Activated naive CD8-positive, alpha-beta T cell treated with anti-CD3 and anti-CD28 coated beads, Interleukin-2, amount 10 ng/mL, durations not matched to agents 7 days and 5 days (primary cell): ENCODE results near the gene PPARD. TPM values are rescaled to one million over a fixed set of nuclear protein-coding genes. Genes with fewer than 3 reads are reported as not detected.
A peak's percentile ranks its signal among the peaks of the same experiment; 100 is the strongest.
"Not testable (repeated sequence)": the region's sequence is repeated elsewhere in the genome, so short reads cannot be mapped to it uniquely, and the experiment has no call there.

ENCODE experiments used
- ATAC-seq: fragments of 150-1000 bp; cut with Tn5 transposase; one replicate; pipeline ENCODE4 v1.10.0; 2021; ENCODE audit warnings: low read depth, moderate library complexity
- POLR2A ChIA-PET: fragments of 350-600 bp; sonication (Branson Sonifier 250); formaldehyde crosslinking; loops from one replicate; lab custom pipeline; 2021; ENCODE audit warnings: antibody characterized with exemption; lab: Charles Lee
- DNase-seq: peaks from one replicate; pipeline ENCODE4 v3.0.0; 2021
- H3K27ac Mint-ChIP-seq: one replicate; pipeline ENCODE4 v1.8.0; 2022; ENCODE audit warnings: mild to moderate bottlenecking, mixed read lengths
- H3K27me3 Mint-ChIP-seq: one replicate; pipeline ENCODE4 v1.8.0; 2022; ENCODE audit warnings: mild to moderate bottlenecking, moderate library complexity, mixed read lengths
- H3K36me3 Mint-ChIP-seq: one replicate; pipeline ENCODE4 v1.8.0; 2021; ENCODE audit warnings: mild to moderate bottlenecking, mixed read lengths
- H3K4me1 Mint-ChIP-seq: one replicate; pipeline ENCODE4 v1.8.0; 2021; ENCODE audit warnings: mixed read lengths
- H3K4me3 Mint-ChIP-seq: one replicate; pipeline ENCODE4 v1.8.0; 2022; ENCODE audit warnings: mild to moderate bottlenecking, moderate library complexity, mixed read lengths
- H3K9me3 Mint-ChIP-seq: one replicate; pipeline ENCODE4 v1.8.0; 2021; ENCODE audit warnings: mixed read lengths
- total RNA-seq, 2 experiments: library from RNA; stranded (reverse); gene quantifications; one replicate each; pipeline ENCODE4 v1.2.3, GENCODE V29; 2021

Gene PPARD
- total RNA-seq, 2 experiments from 2014 or later, result 43.0 to 45.9 TPM

- POLR2A ChIA-PET, result interaction anchor here (0.5 to 8.9 kb wide), 13 partner anchors 8 to 425 kb away, joined by 3 to 86 read pairs (median 5); partner anchors contain the start of genes FANCE, RPL10A and ZNF76
- H3K4me1 Mint-ChIP-seq, result peaks cover 60% of the 10 kb centered on the region
- H3K4me3 Mint-ChIP-seq, result peak overlapping the region; percentile 87
- peak overlapping the region; percentile 94 for H3K27ac Mint-ChIP-seq
- H3K9me3 Mint-ChIP-seq, result no peaks in the 10 kb centered on the region
- peak; percentile 83 for ATAC-seq
- H3K36me3 Mint-ChIP-seq, result peaks cover 37% of the 10 kb centered on the region
- DNase-seq, result peak; percentile 81
- H3K27me3 Mint-ChIP-seq, result no peaks in the 10 kb centered on the region
Observed at GRCh38 chr6:35302604-35303241, 39.6 kb upstream of the PPARD start.

- Mint-ChIP-seq H3K27me3 (no peaks in the 10 kb centered on the region), H3K9me3 (no peaks in the 10 kb centered on the region), H3K27ac (peak overlapping the region; percentile 94), H3K36me3 (peaks cover 39% of the 10 kb centered on the region), H3K4me1 (peaks cover 66% of the 10 kb centered on the region), H3K4me3 (peak overlapping the region; percentile 87)
- no peak for ATAC-seq
- no peak for DNase-seq
- POLR2A ChIA-PET, result interaction anchor here (0.7 to 2.3 kb wide), 2 partner anchors 164 to 1382 kb away, joined by 3 to 12 read pairs; partner anchors contain the start of gene RPL10A
Observed at GRCh38 chr6:35304299-35304698, 38.1 kb upstream of the PPARD start.

- Mint-ChIP-seq H3K4me3 (peak overlapping the region; percentile 26), H3K27ac (no peak overlapping the region), H3K27me3 (no peaks in the 10 kb centered on the region), H3K9me3 (no peaks in the 10 kb centered on the region), H3K36me3 (peaks cover 39% of the 10 kb centered on the region), H3K4me1 (peaks cover 67% of the 10 kb centered on the region)
- ATAC-seq (no peak), DNase-seq (no peak)
- POLR2A ChIA-PET, result interaction anchor here (0.6 to 0.7 kb wide), 2 partner anchors 1237 to 1382 kb away, joined by 3 read pairs; no protein-coding TSS in a partner anchor
Observed at GRCh38 chr6:35305117-35305516, 37.2 kb upstream of the PPARD start.

- Mint-ChIP-seq H3K36me3 (peaks cover 44% of the 10 kb centered on the region), H3K4me1 (peaks cover 70% of the 10 kb centered on the region)
- H3K9me3 Mint-ChIP-seq, DNase-seq, ATAC-seq, H3K27ac Mint-ChIP-seq, H3K27me3 Mint-ChIP-seq, H3K4me3 Mint-ChIP-seq, POLR2A ChIA-PET: not testable (repeated sequence)
Observed at GRCh38 chr6:35307138-35307537, 35.2 kb upstream of the PPARD start.

- Mint-ChIP-seq H3K36me3 (peaks cover 46% of the 10 kb centered on the region), H3K4me1 (peaks cover 64% of the 10 kb centered on the region), H3K27ac (peak overlapping the region; percentile 97)
- H3K27me3 Mint-ChIP-seq, H3K9me3 Mint-ChIP-seq, DNase-seq, H3K4me3 Mint-ChIP-seq, ATAC-seq: not testable (repeated sequence)
- POLR2A ChIA-PET, result interaction anchor here (0.7 to 1.0 kb wide), 2 partner anchors 10 to 1365 kb away, joined by 3 read pairs; no protein-coding TSS in a partner anchor
Observed at GRCh38 chr6:35308543-35308942, 33.8 kb upstream of the PPARD start.

- ATAC-seq, result no peak
- H3K27me3 Mint-ChIP-seq, result no peaks in the 10 kb centered on the region
- peak overlapping the region; percentile 97 for H3K27ac Mint-ChIP-seq
- no peak for DNase-seq
- peaks cover 46% of the 10 kb centered on the region for H3K36me3 Mint-ChIP-seq
- peaks cover 62% of the 10 kb centered on the region for H3K4me1 Mint-ChIP-seq
- no peaks in the 10 kb centered on the region for H3K9me3 Mint-ChIP-seq
- H3K4me3 Mint-ChIP-seq, result peak overlapping the region; percentile 79
- POLR2A ChIA-PET, result interaction anchor here (0.6 to 3.3 kb wide), 5 partner anchors 10 to 1754 kb away, joined by 3 to 86 read pairs (median 5); partner anchors contain the start of genes DEF6 and FANCE
Observed at GRCh38 chr6:35309611-35310264, 32.6 kb upstream of the PPARD start.

- H3K4me3 Mint-ChIP-seq, result peak overlapping the region; percentile 79
- H3K27me3 Mint-ChIP-seq, result no peaks in the 10 kb centered on the region
- H3K9me3 Mint-ChIP-seq, result no peaks in the 10 kb centered on the region
- ATAC-seq (peak; percentile 44), DNase-seq (no peak)
- POLR2A ChIA-PET, result interaction anchor here (0.6 to 3.3 kb wide), 4 partner anchors 11 to 1755 kb away, joined by 3 to 86 read pairs (median 6); partner anchors contain the start of genes DEF6 and FANCE
- peak overlapping the region; percentile 97 for H3K27ac Mint-ChIP-seq
- H3K4me1 Mint-ChIP-seq, result peaks cover 65% of the 10 kb centered on the region
- H3K36me3 Mint-ChIP-seq, result peaks cover 50% of the 10 kb centered on the region
Observed at GRCh38 chr6:35310265-35310831, 32.0 kb upstream of the PPARD start.

GRCh38 chr6:35311390-35312075 is 30.8 kb upstream of the PPARD start:
- Mint-ChIP-seq H3K27ac (peak overlapping the region; percentile 97), H3K36me3 (peaks cover 56% of the 10 kb centered on the region), H3K9me3 (no peaks in the 10 kb centered on the region), H3K4me3 (peak overlapping the region; percentile 79), H3K27me3 (no peaks in the 10 kb centered on the region), H3K4me1 (peaks cover 65% of the 10 kb centered on the region)
- POLR2A ChIA-PET, result interaction anchor here (2.1 to 3.3 kb wide), 3 partner anchors 12 to 140 kb away, joined by 8 to 86 read pairs (median 9); partner anchors contain the start of genes DEF6 and FANCE
- peak; percentile 85 for ATAC-seq
- DNase-seq, result peak; percentile 70

GRCh38 chr6:35312076-35312800 is 30.1 kb upstream of the PPARD start:
- Mint-ChIP-seq H3K4me3 (peak overlapping the region; percentile 79), H3K9me3 (no peaks in the 10 kb centered on the region), H3K27ac (peak overlapping the region; percentile 97), H3K4me1 (peaks cover 61% of the 10 kb centered on the region), H3K36me3 (peaks cover 57% of the 10 kb centered on the region), H3K27me3 (no peaks in the 10 kb centered on the region)
- no peak for DNase-seq
- ATAC-seq, result no peak
- POLR2A ChIA-PET, result interaction anchor here (2.3 to 3.3 kb wide), 2 partner anchors 13 kb away, joined by 9 to 86 read pairs; partner anchors contain the start of gene DEF6

GRCh38 chr6:35312807-35313206 is 29.6 kb upstream of the PPARD start:
- no peak overlapping the region for H3K4me3 Mint-ChIP-seq
- H3K9me3 Mint-ChIP-seq, result no peaks in the 10 kb centered on the region
- ATAC-seq, result no peak
- no peak for DNase-seq
- H3K27me3 Mint-ChIP-seq, result no peaks in the 10 kb centered on the region
- peaks cover 57% of the 10 kb centered on the region for H3K4me1 Mint-ChIP-seq
- H3K36me3 Mint-ChIP-seq, result peaks cover 59% of the 10 kb centered on the region
- POLR2A ChIA-PET, result interaction anchor here (1.6 to 3.3 kb wide), 3 partner anchors 11 to 13 kb away, joined by 4 to 86 read pairs (median 9); partner anchors contain the start of gene DEF6
- H3K27ac Mint-ChIP-seq, result peak overlapping the region; percentile 97

GRCh38 chr6:35317483-35318195 is 24.7 kb upstream of the PPARD start:
- H3K9me3 Mint-ChIP-seq, result no peaks in the 10 kb centered on the region
- H3K4me1 Mint-ChIP-seq, result peaks cover 27% of the 10 kb centered on the region
- peak overlapping the region; percentile 30 for H3K27ac Mint-ChIP-seq
- H3K4me3 Mint-ChIP-seq, result no peak overlapping the region
- DNase-seq (no peak), ATAC-seq (no peak)
- H3K36me3 Mint-ChIP-seq, result peaks cover 62% of the 10 kb centered on the region
- H3K27me3 Mint-ChIP-seq, result no peaks in the 10 kb centered on the region
- POLR2A ChIA-PET, result interaction anchor here (1.8 kb wide), 1 partner anchor 15 kb away, joined by 6 read pairs; no protein-coding TSS in a partner anchor
